Measurements from ENCODE around the gene DNAJB8.

Gene DNAJB8

DNA sequence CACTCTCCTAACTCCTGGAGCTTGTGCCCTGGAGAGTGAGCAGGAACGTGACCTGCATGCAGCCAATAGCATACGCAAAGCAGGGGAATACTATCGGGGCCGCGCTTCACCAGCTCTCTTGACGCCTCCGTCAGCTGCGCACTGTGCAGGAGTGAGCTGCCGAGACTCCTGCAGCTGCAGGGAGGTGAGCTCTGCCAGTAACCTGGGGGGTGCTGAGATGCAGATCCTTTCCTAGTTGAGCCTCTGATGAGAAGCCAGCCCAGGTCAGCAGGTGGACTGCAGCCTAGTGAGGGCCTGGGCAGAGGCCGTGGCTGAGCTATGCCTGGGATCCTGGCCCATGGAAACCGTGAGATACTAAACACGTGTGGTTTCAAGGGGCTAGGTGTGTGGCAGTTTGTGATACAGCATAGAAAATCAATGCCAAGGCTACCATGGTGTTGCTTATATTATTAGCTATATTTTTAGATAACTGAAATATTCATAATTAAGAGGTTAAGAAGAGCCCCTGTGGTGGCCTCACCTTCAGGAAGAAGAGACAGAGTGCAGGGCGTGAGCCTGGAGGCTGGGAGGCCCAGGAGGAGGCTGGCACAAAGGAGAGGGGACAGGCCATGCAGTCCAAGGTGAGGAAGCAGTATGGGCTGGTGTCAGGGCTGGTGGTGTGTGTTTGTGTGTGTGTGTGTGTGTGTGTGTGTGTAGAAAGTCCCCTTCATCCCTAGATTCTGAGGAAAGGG is 5.9 kb upstream of the DNAJB8 start:
- TF ChIP-seq, protein P1, sequence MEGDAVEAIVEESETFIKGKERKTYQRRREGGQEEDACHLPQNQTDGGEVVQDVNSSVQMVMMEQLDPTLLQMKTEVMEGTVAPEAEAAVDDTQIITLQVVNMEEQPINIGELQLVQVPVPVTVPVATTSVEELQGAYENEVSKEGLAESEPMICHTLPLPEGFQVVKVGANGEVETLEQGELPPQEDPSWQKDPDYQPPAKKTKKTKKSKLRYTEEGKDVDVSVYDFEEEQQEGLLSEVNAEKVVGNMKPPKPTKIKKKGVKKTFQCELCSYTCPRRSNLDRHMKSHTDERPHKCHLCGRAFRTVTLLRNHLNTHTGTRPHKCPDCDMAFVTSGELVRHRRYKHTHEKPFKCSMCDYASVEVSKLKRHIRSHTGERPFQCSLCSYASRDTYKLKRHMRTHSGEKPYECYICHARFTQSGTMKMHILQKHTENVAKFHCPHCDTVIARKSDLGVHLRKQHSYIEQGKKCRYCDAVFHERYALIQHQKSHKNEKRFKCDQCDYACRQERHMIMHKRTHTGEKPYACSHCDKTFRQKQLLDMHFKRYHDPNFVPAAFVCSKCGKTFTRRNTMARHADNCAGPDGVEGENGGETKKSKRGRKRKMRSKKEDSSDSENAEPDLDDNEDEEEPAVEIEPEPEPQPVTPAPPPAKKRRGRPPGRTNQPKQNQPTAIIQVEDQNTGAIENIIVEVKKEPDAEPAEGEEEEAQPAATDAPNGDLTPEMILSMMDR (conservative IDR thresholded peaks at IDR 0.05; ENCODE audit: low read depth, low read length): no peak
- DNase-seq (ENCODE audit: low read depth): no peak

DNA sequence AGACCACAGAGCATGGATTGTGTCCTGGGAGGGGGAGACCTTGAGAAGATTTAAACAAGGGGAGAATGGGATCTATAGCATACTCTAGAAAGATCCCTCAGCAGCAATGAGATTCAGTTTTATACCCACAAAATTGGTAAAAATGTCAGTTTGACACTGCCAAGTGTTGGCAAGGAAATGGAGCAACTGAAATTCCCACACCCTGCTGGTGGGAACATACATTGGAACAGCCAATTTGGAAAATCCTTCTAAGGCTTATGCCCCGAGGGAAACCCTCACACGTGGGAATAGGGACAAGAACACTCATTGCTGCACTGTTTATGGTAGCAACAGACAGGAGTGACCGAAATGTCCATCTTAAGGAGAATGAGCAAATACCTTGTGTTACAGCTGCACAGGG is 5.0 kb upstream of the DNAJB8 start:
- TF ChIP-seq, protein P1 (conservative IDR thresholded peaks at IDR 0.05; ENCODE audit: low read depth, low read length): no peak
- no peak for DNase-seq (ENCODE audit: low read depth)
- no peak overlapping the region for H3K4me3 ChIP-seq (ENCODE audit: low read depth, low read length)

More for the DNA sequence above, 5.9 kb upstream of the DNAJB8 start:
- H3K4me3 ChIP-seq (ENCODE audit: low read depth, low read length): no peak overlapping the region

DNA sequence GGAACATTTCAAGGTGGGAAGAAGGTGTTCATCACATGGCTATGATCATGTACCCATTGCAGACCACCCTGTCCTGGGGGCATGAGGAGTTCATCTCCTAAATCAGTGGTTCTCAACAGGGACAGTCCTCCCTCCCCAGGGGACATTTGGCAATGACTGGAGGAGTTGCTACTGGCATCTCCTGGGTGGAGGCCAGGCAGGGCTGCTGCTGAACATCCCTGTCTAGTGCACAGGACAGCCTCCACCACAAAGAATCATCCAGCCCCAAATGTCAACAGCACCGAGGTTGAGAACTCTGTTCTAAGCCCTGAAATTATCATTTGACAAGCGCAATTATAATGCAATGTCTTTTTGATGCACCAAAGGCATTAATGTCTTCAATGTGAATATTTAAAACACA is 4.4 kb upstream of the DNAJB8 start:
- no peak overlapping the region for H3K4me3 ChIP-seq (ENCODE audit: low read depth, low read length)
- TF ChIP-seq, protein P1 (conservative IDR thresholded peaks at IDR 0.05; ENCODE audit: low read depth, low read length): no peak
- DNase-seq (ENCODE audit: low read depth): no peak

DNA sequence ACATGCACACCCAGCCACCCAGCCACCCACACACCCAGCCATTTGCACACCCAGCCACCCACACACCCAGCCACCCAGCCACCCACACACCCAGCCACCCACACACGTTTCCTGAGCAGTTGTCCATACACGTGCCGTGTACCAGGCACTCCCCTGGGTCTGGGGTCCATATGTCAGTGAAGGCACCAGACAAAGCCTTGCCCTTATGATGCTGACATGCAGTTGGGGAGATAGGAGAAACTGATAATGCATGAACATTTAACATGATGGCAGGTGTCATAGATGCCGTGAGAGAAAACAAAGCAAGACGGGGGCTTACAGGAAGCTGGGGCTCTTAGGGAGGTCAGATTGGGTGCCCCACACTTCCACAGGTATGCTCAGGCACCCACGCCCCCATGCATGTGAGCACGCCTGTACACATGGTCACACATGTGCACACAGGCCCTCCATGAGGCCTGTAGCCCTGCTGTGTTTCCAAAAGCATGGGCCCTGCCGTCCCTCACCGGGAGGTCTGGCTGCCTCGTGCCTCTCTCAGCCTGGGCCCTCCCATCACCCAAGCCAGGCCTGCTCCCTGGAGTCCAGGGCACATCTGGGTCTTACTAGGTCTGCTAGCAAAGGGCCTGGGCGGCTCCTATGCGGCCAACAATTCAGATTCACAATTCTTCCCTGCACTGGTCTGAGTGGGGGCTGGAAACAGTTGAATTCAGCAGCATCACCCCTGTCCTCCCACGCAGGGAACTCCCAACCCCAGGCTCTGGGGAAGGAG is 3.6 kb upstream of the DNAJB8 start:
- no peak for DNase-seq (ENCODE audit: low read depth)
- TF ChIP-seq, protein P1 (conservative IDR thresholded peaks at IDR 0.05; ENCODE audit: low read depth, low read length): no peak
- H3K4me3 ChIP-seq (ENCODE audit: low read depth, low read length): no peak overlapping the region

DNA sequence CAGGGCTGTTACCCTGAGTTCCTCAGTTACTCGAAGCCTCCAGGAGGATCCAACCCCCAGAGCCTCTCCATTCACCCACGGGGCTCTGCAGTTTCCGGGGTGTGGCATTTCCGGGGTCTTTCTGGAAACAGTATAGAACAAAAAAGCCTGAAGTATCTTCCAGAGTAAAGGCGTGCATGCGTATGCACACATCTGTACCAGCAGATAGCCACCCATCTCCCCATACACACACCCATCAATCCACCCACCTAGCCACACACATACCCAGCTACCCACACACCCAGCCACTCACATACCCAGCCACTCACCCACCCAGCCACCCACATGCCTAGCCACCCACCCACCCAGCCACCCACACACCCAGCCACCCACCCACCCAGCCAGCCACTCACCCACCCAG is 2.9 kb upstream of the DNAJB8 start:
- DNase-seq (ENCODE audit: low read depth): no peak
- no peak overlapping the region for H3K4me3 ChIP-seq (ENCODE audit: low read depth, low read length)
- TF ChIP-seq, protein P1 (conservative IDR thresholded peaks at IDR 0.05; ENCODE audit: low read depth, low read length): no peak

DNA sequence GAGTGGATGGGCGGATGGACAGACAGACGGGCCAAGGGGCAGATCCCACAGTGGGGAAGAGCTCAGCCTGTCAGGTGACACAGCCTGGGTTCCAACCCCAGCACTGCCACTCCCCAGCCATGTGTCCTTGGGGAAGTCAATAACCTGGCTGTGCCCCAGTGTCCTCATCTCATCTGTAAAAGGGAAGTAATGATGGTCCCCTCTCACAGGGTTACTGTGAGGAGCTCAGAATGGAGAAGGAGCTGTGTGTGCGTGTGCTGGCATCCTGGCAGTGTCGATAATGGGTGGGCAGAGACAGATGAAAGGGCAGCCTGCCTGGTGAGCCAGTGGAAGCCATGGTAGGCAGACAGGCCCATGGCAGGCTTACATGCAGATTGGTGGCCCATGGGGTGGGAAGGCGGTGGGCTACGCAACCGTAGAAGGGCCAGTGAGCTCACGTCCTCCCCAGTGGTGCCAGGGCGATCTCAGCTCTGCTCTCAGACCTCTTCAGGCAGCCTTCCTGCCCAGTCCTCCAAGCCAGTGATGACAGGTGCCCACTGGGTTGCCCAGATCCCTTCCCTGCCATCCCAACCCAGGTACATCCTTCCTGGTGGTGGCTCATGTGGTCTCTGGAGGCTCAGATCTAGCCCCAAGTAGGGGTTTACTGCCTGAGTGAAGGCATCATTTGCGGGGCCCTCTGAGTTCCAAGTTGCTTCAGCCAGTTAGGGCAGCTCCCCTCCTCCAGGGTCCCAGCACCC is 2.3 kb upstream of the DNAJB8 start:
- DNase-seq (ENCODE audit: low read depth): no peak
- TF ChIP-seq, protein P1 (conservative IDR thresholded peaks at IDR 0.05; ENCODE audit: low read depth, low read length): no peak
- H3K4me3 ChIP-seq (ENCODE audit: low read depth, low read length): no peak overlapping the region
